GM10847 (cell line): ENCODE data around the gene PCNT.

Experiments
- POLR2A ChIP-seq: IDR thresholded peaks from 2 replicates; pipeline ENCODE4 v1.6.1; 2011; ENCODE audit not compliant: insufficient read length; ENCODE audit errors: extremely low read depth

PCNT gene

DNA sequence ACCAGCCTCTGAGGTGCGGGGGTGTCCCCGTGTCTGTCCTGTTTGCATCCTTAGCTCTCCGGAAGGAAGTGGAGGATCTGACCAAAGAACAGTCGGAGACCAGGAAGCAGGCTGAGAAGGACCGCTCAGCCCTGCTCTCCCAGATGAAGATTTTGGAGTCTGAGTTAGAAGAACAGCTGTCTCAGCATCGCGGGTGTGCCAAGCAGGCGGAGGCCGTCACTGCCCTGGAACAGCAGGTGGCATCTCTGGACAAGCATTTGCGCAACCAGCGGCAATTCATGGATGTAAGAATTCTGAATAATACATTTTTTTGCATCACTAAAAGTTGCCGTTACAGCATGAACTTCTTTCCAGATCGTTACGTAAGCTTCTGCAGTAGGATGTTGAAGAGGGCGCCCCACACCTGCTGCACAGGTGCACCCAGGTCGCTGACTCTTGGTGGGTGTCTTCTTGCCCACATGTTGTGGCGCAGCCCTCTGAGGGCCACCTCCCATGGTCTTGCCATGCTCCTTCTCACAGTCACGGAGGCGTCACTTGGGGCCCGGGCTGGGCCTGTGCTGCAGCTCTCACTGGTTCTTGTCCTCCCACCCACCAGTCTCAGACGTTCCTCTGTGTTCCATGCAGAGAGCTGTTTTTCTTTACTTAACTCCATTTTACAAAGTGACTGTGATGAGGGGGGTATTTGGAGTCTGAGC lies 73.4 kb downstream of the PCNT start:
- TF ChIP-seq POLR2A, result no peak

DNA sequence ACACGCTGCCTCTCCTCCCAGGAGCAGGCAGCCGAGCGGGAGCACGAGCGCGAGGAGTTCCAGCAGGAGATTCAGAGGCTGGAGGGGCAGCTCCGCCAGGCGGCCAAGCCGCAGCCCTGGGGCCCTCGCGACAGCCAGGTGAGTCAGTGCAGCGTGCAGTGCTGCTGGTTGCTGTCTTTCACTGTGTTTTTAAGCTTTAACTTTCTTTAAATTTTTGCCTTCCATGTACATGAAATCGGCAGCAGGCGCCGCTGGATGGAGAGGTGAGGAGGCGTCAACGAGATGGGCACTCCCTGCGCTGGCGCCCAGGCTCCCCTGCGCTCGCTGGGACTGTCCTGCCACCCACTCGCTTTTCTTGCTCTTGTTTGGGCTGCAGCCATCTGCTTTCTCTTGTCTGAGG lies 74.0 kb downstream of the PCNT start:
- TF ChIP-seq POLR2A, result no peak

DNA sequence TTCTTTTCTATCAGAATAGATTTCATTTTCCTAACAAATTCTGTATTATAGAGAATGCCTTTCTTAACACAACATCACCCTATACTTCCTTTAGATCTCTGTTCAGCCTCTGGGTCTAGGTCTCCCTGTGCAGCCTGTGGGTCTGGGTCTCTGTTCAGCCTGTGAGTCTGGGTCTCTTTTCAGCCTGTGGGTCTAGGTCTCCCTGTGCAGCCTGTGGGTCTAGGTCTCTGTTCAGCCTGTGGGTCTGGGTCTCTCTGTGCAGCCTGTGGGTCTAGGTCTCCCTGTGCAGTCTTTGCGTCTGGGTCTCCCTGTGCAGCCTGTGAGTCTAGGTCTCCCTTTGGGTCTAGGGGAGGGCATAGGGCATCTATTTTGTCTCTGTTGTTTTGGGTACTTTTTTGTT lies 75.2 kb downstream of the PCNT start:
- no peak for TF ChIP-seq POLR2A

DNA sequence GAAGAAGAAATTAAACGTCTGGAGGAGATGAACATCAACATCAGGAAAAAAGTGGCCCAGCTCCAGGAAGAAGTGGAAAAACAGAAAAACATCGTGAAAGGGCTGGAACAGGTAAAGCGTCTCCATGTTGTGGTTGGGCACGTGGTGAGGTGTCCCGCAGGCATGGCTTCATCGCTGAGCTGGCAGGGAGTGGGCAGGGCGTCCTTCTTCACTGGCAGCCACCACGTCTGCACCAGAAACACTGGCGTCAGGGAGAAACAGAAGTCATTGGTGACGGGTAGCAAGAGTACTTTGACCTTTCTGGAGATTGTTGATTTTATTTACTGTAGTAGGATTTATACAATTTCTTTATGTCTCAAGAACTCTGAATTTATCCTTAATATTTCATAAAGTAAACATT lies 75.7 kb downstream of the PCNT start:
- TF ChIP-seq POLR2A, result no peak

DNA sequence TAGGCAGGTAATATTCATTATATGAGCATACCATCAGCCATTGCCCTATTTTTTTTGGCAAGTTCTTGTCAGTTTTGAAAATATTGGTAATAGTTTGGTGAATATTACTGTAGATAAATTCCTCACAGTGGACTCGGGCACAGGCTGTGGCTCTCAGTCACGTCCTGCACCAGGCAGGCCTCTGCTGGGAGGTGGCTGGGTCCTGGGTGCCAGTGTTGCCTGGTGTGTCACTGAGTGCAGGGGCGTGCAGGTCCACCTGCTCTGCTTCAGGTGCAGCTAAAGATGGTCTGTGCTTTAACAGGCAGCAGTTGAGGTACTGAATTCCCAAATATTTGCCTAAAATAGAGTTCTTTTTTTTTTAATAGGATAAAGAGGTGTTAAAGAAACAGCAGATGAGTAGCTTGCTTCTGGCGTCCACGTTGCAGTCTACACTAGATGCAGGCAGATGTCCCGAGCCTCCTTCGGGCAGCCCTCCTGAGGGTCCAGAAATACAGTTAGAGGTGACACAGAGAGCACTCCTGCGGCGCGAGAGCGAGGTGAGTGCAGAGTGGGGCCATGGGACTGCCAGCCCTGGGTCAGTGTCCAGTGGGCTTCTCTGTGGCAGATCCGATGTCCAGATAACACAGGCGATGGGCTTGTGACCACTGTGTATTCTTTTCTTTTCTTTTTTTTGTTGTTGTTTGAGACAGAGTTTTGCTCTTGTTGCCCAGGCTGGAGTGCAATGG lies 77.4 kb downstream of the PCNT start:
- TF ChIP-seq POLR2A, result no peak

DNA sequence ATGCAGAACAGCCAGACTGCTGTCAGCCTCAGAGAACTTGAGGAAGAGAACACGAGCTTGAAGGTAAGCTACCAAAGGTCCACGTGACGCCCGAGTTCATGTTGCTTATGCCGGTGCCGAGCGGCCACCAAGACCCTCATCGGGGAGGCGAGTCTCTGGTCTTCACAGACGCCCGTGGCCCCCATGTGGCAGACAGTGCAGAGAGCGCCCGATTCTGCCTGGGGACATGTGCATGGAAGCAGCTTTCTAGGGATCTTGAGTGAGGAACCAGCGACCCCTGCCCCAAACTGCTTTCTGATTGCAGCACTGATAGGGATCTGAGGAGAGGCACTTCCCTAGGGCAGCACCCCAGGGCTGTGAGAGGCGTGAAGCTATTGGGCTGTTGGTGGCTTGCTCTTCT lies 78.5 kb downstream of the PCNT start:
- no peak for TF ChIP-seq POLR2A

DNA sequence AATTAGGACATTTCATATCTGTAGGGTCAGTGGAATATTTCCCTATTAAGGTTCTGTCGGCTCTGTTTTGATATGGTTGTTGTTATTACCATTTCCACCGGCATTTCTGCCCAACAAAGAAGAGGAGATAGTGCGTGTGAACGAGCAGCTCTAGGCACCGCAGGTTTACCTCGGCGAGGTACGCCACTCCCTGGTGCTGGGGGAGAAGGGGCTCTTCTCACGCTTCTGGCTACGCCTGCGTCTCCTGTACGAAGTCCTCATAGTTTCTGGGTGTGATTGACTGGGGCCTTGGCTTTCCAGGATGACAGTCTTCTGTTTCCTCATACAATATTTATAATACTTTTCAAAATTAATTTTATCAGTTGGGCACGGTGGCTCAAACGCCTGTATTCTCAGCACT lies 80.3 kb downstream of the PCNT start:
- no peak for TF ChIP-seq POLR2A

DNA sequence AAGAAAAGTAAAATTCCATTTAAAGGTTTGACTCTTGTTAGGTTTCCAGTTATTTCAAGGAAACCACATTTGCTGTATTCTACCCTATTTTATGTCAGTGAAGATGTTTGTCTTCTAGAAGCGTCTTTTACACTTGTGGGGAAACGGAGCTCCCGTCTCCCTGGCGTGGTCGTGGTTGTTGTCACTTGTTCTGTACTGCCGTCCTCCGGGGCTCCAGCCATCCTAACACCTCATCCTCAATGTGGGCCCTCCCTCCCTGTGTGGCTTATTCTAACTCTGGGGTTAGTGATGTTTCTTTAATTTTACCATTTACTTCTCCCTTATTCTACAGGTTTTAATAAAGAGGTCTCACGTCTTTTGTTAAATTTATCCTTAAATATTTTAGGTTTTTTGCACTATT lies 82.0 kb downstream of the PCNT start:
- no peak for TF ChIP-seq POLR2A

DNA sequence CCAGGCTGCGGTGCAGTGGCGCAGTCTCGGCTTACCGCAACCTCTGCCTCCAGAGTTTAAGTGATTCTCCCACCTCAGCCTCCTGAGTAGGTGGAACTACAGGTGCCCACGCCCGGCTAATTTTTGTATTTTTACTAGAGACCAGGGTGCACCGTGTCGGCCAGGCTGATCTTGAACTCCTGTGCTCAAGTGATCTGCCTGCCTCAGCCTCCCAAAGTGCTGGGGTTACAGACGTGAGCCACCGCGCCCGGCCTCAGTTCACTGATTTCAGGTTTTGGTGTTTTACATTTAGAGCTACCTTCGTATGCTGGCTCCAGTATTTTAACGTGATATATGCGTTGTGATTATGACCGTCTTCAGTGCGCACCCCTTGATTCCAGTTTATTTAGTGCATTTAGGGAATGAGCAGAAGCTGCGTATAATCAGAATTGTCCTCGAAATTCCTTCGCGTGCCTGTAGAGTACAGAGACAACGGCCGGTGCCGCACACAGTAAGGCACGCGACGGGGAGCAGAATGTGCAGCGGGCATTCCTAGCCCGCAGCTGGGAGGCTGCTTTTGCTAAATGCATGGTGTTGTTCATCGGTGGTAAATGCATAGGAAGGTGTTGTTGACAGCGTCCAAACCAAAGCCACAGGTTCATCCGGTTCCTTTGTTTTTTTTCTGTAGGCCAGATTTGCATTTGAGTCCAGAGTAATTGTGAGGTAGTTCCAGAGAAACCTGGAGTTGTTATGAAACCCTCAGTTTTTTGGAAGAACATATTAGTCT lies 85.9 kb downstream of the PCNT start:
- no peak for TF ChIP-seq POLR2A

DNA sequence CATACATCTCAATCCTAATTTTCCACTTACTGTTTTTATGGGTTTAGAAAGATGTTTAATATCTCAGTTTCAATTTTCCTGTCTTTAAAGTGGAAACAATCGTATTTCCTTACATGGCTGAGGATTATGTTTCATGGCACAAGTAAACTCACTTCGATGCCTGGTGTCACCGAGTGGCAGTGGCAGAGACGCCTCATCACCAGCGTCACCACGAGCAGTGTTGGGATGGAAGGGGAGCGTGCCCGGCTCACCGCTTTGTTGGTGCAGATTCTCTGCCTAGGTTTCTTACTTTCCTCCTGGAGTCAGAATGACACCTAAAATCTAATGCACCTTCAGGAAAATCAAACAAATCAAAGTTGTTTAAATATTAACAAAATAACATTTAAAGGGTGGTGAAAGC lies 86.6 kb downstream of the PCNT start:
- no peak for TF ChIP-seq POLR2A

DNA sequence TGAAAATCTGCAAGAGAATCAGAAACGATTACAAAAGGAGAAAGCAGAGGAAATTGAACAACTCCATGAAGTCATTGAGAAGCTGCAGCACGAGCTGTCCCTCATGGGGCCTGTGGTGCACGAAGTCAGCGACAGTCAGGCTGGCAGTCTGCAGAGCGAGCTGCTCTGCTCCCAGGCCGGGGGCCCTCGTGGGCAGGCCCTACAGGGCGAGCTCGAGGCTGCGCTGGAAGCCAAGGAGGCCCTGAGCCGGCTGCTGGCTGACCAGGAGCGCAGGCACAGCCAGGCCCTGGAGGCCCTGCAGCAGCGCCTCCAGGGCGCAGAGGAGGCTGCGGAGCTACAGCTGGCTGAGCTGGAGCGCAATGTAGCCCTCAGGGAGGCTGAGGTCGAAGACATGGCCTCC lies 87.3 kb downstream of the PCNT start:
- no peak for TF ChIP-seq POLR2A

DNA sequence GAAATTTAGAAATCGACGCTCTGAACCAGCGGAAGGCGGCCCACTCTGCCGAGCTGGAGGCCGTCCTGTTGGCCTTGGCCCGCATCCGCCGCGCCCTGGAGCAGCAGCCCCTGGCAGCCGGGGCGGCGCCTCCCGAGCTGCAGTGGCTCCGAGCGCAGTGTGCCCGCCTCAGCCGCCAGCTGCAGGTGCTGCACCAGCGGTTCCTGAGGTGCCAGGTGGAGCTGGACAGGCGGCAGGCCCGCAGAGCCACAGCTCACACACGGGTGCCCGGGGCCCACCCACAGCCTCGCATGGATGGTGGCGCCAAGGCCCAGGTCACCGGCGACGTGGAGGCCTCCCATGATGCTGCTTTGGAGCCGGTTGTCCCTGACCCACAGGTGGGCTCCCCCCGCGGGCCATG lies 87.7 kb downstream of the PCNT start:
- no peak for TF ChIP-seq POLR2A

DNA sequence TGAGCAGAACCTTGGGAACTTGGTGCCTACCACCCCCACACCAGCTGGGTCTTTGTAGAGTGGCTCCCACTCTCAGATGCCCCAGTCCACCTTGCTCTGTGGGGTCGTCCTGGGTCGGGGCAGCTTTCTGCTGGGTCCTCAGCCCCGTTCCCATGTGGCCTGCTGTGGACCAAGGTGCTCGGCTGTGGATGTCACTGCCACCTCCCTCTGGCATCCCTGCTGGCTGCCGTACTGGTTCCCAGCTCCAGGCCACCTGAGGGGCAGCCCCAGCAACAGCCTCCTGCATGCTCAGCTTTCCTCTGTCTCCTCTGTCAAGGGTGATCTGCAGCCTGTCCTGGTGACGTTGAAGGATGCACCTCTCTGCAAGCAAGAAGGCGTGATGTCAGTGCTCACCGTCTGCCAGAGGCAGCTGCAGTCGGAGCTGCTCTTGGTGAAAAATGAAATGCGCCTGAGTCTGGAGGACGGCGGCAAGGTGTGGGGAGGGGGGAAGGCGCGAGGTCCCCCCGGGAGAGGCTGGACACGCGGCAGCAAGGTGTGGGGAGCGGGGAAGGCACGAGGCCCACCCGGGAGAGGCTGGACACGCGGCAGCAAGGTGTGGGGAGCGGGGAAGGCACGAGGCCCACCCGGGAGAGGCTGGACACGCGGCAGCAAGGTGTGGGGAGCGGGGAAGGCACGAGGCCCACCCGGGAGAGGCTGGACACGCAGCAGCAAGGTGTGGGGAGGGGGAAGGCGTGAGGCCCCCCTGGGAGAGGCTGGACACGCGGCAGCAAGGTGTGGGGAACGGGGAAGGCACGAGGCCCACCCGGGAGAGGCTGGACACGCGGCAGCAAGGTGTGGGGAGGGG lies 88.8 kb downstream of the PCNT start:
- TF ChIP-seq POLR2A, result no peak

DNA sequence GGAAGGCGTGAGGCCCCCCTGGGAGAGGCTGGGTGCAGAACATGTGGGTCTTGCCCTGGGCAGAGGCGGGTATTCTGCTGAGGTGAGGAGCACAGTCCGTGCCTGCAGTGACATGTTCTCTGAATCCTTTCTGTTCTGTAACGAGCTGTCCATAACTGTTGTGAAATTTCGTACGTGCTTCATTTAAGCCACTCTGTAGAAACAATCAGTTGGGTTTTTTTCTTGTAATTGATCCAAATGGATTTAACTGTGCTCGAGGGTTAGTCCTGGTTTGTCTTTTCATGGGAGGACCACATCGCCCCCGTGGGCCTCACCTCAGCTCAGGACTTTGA lies 89.4 kb downstream of the PCNT start:
- no peak for TF ChIP-seq POLR2A

DNA sequence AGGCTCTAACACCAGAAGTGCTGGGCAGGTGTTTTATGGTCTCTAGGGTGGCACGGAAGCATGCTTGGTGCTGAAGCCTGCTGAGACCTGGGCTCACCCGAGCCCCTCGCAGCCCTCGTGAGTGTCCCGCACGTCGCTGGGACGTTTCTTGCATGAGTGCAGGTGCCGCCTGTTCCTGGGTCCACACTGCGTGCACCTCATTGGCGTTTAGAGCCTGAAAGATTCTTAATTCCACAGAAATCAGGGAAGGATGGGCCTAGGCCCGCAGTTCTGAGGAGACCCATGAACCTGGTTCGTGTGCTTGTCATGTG lies 91.0 kb downstream of the PCNT start:
- no peak for TF ChIP-seq POLR2A

DNA sequence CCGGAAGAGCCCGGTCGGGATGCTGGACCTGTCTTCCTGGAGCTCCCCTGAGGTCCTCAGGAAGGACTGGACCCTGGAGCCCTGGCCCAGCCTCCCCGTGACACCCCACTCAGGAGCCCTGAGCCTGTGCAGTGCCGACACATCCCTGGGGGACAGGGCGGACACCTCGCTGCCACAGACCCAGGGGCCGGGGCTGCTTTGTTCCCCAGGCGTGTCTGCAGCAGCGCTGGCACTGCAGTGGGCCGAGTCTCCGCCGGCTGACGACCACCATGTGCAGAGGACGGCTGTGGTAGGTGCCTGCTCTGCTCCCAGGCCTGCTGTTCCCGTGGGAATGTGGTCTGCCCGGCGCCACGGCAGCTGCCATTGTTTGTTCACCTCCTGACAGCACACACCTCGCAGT lies 92.6 kb downstream of the PCNT start:
- TF ChIP-seq POLR2A, result no peak
